Astrocyte (in vitro differentiated cells and primary cell): ENCODE results near the gene CHAT. TPM values are rescaled to one million over a fixed set of nuclear protein-coding genes. Genes with fewer than 3 reads are reported as not detected.

ENCODE experiments used
- DNase-seq: peaks from one replicate; pipeline ENCODE4 v3.0.0-alpha.2; 2010; ENCODE audit warnings: low read depth
- FAIRE-seq: peaks from 2 replicates; lab custom pipeline; 2011; peaks lifted over from hg19 to GRCh38; lab: Jason Lieb, UNC
- H2AFZ ChIP-seq: 2 replicates; pipeline ENCODE4 v1.6.0; 2012; ENCODE audit warnings: low read depth, low read length, inconsistent platforms
- H3K27ac ChIP-seq: 2 replicates; pipeline ENCODE4 v1.5.1; 2011; ENCODE audit warnings: low read depth, low read length, inconsistent platforms
- H3K27me3 ChIP-seq: 2 replicates; pipeline ENCODE4 v1.6.0; 2011; ENCODE audit warnings: low read length, inconsistent platforms; ENCODE audit not compliant: insufficient read depth
- H3K36me3 ChIP-seq: 2 replicates; pipeline ENCODE4 v1.5.1; 2011; ENCODE audit warnings: low read length, inconsistent platforms; ENCODE audit not compliant: insufficient read depth
- H3K4me1 ChIP-seq: 2 replicates; pipeline ENCODE4 v1.5.1; 2011; ENCODE audit warnings: low read length, inconsistent platforms; ENCODE audit not compliant: insufficient read depth
- H3K4me2 ChIP-seq: 2 replicates; pipeline ENCODE4 v1.6.0; 2012; ENCODE audit warnings: low read length, inconsistent platforms
- H3K4me3 ChIP-seq: 2 replicates; pipeline ENCODE4 v1.5.1; 2011; ENCODE audit warnings: low read depth, mild to moderate bottlenecking, low read length, inconsistent platforms; ENCODE audit not compliant: insufficient read depth
- H3K79me2 ChIP-seq: 2 replicates; pipeline ENCODE4 v1.6.0; 2012; ENCODE audit warnings: mild to moderate bottlenecking, low read length, inconsistent platforms; ENCODE audit not compliant: insufficient read depth
- H3K9ac ChIP-seq: 2 replicates; pipeline ENCODE4 v1.6.0; 2012; ENCODE audit warnings: mild to moderate bottlenecking, low read length, inconsistent platforms
- H3K9me3 ChIP-seq: 2 replicates; pipeline ENCODE4 v1.5.1; 2012; ENCODE audit warnings: low read depth, mild to moderate bottlenecking, low read length, inconsistent platforms; ENCODE audit not compliant: insufficient read depth
- H4K20me1 ChIP-seq: 2 replicates; pipeline ENCODE4 v1.6.0; 2012; ENCODE audit warnings: low read length, inconsistent platforms; ENCODE audit not compliant: insufficient read depth
- H3K27ac Mint-ChIP-seq: one replicate; pipeline ENCODE4 v1.8.0; 2021; ENCODE audit warnings: mild to moderate bottlenecking, mixed read lengths; ENCODE audit not compliant: unreplicated experiment
- H3K27me3 Mint-ChIP-seq: one replicate; pipeline ENCODE4 v1.8.0; 2021; ENCODE audit warnings: low read depth, mixed read lengths; ENCODE audit not compliant: unreplicated experiment
- H3K36me3 Mint-ChIP-seq: one replicate; pipeline ENCODE4 v1.8.0; 2021; ENCODE audit warnings: low read depth, mixed read lengths; ENCODE audit not compliant: unreplicated experiment
- H3K4me1 Mint-ChIP-seq: one replicate; pipeline ENCODE4 v1.8.0; 2021; ENCODE audit warnings: low read depth, mixed read lengths; ENCODE audit not compliant: unreplicated experiment
- H3K4me3 Mint-ChIP-seq: one replicate; pipeline ENCODE4 v1.8.0; 2021; ENCODE audit warnings: mild to moderate bottlenecking, moderate library complexity, mixed read lengths; ENCODE audit not compliant: unreplicated experiment
- H3K9me3 Mint-ChIP-seq: one replicate; pipeline ENCODE4 v1.8.0; 2021; ENCODE audit warnings: mild to moderate bottlenecking, mixed read lengths; ENCODE audit not compliant: unreplicated experiment
- EZH2 ChIP-seq: IDR thresholded peaks from 2 replicates; pipeline ENCODE4 v1.6.1; 2012; ENCODE audit warnings: mild to moderate bottlenecking, low read length, inconsistent platforms; ENCODE audit not compliant: insufficient read depth
- total RNA-seq: library from RNA; stranded (reverse); gene quantifications from 2 replicates; pipeline ENCODE4 v1.2.1, GENCODE V29; 2021
- TF ChIP-seq, protein P1 (sequence below): IDR thresholded peaks from 2 replicates; pipeline ENCODE4 v1.5.1; 2011; ENCODE audit warnings: low read depth, mild to moderate bottlenecking, inconsistent platforms, low read length, moderate library complexity; ENCODE audit not compliant: insufficient read depth

Gene CHAT
- total RNA-seq, 1 donor from 2014 or later, result 1.00 TPM

DNA sequence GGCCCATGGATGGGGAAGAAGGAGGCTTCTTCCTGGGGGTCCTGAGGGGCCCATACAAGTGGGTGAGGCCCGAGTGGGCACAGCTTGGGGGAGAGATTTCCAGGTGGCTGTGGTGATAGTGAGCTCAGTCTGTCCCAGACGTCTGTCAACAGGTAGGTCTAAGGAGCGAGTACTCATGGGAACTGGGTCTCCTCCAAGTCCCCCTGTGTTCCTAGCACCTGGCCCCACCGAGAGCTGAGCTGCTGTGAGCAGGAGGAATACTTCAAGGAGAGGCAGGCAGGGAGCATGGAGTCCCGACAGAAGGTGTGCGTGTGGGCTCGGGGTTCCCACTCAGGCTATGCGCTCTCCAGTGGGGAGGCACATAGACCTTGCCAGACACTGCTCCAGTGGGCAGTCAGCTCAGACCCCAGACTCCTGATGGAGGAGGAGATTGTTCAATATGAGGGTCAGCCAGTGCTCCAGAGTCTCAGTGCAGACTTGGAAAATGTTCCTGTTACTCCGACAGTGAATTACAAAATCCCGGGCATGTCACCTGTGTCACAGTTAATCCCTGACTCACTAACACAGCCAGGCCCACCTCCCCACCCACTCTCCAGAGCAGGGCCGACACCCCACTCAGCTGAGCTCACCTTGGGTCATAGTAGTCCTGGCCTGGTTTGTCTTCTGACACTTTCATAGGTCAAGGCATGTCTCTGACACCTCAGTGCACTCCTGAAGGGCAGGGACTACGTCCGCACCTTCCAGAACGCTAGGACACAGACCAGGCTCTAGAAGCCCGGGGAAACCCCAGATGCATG, 37.4 kb downstream of the CHAT start:
- H2AFZ ChIP-seq, result no peak overlapping the region
- H3K27ac ChIP-seq, result no peak overlapping the region
- H3K36me3 Mint-ChIP-seq, result peaks cover 2% of the 10 kb centered on the region
- no peaks in the 10 kb centered on the region for H3K9me3 ChIP-seq
- H3K4me2 ChIP-seq, result no peak overlapping the region
- TF ChIP-seq, protein P1, sequence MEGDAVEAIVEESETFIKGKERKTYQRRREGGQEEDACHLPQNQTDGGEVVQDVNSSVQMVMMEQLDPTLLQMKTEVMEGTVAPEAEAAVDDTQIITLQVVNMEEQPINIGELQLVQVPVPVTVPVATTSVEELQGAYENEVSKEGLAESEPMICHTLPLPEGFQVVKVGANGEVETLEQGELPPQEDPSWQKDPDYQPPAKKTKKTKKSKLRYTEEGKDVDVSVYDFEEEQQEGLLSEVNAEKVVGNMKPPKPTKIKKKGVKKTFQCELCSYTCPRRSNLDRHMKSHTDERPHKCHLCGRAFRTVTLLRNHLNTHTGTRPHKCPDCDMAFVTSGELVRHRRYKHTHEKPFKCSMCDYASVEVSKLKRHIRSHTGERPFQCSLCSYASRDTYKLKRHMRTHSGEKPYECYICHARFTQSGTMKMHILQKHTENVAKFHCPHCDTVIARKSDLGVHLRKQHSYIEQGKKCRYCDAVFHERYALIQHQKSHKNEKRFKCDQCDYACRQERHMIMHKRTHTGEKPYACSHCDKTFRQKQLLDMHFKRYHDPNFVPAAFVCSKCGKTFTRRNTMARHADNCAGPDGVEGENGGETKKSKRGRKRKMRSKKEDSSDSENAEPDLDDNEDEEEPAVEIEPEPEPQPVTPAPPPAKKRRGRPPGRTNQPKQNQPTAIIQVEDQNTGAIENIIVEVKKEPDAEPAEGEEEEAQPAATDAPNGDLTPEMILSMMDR, result no peak
- no peak for TF ChIP-seq EZH2
- no peaks in the 10 kb centered on the region for H3K4me1 Mint-ChIP-seq
- H3K27me3 ChIP-seq, result peaks cover 3% of the 10 kb centered on the region
- no peak overlapping the region for H3K4me3 ChIP-seq
- H3K27ac Mint-ChIP-seq, result no peak overlapping the region
- no peaks in the 10 kb centered on the region for H3K36me3 ChIP-seq
- DNase-seq (no peak), FAIRE-seq (no peak)
- H3K79me2 ChIP-seq, result no peaks in the 10 kb centered on the region
- peaks cover 58% of the 10 kb centered on the region for H3K27me3 Mint-ChIP-seq
- H3K4me1 ChIP-seq, result no peaks in the 10 kb centered on the region
- no peaks in the 10 kb centered on the region for H3K9me3 Mint-ChIP-seq
- no peak overlapping the region for H3K4me3 Mint-ChIP-seq
- no peak overlapping the region for H3K9ac ChIP-seq
- H4K20me1 ChIP-seq, result no peaks in the 10 kb centered on the region

DNA sequence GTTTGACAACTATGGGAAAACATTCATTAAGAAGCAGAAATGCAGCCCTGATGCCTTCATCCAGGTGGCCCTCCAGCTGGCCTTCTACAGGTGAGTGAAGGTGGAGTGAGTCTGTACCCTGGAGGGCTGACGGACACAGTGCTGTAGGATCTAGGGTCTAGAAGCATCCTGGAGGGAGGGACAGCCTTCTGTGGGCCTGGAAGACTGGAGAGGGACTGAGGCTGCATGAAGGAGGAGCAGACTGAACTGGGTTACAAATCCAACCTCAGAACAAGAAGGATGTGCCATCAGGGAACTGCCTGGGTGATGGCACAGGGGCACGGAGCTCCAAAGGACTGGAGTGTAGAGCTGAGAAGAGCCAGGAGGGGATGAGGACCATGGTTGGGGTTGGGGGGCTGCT, 38.1 kb downstream of the CHAT start:
- Mint-ChIP-seq H3K27ac (no peak overlapping the region), H3K4me1 (no peaks in the 10 kb centered on the region), H3K4me3 (no peak overlapping the region), H3K27me3 (peaks cover 57% of the 10 kb centered on the region), H3K36me3 (peaks cover 2% of the 10 kb centered on the region), H3K9me3 (no peaks in the 10 kb centered on the region)
- Histone ChIP-seq H2AFZ (no peak overlapping the region), H3K4me3 (no peak overlapping the region), H4K20me1 (no peaks in the 10 kb centered on the region), H3K9ac (no peak overlapping the region), H3K9me3 (no peaks in the 10 kb centered on the region), H3K36me3 (no peaks in the 10 kb centered on the region), H3K27ac (no peak overlapping the region), H3K4me1 (no peaks in the 10 kb centered on the region), H3K4me2 (no peak overlapping the region), H3K79me2 (no peaks in the 10 kb centered on the region), H3K27me3 (peaks cover 3% of the 10 kb centered on the region)
- FAIRE-seq, result no peak
- no peak for DNase-seq
- no peak for TF ChIP-seq EZH2
- TF ChIP-seq, protein P1, result no peak
